K562 (cell line): ENCODE results near the gene SPATC1L. TPM values are rescaled to one million over a fixed set of nuclear protein-coding genes. Genes with fewer than 3 reads are reported as not detected.

Experiments used
- ARHGAP35 ChIP-seq: fragments of 450-650 bp; IDR thresholded peaks from 2 replicates; pipeline ENCODE4 v1.6.1; 2018; ENCODE audit not compliant: partially characterized antibody
- ELF1 ChIP-seq: fragments of 200-800 bp; sonication (Bioruptor generic); IDR thresholded peaks from 2 replicates; pipeline ENCODE4 v1.6.1; 2016; ENCODE audit warnings: missing genetic modification characterization, missing compliant biosample characterization
- GTF2A2 ChIP-seq: IDR thresholded peaks from 2 replicates; pipeline ENCODE4 v1.6.1; 2016; ENCODE audit warnings: mild to moderate bottlenecking, missing genetic modification characterization, missing compliant biosample characterization
- HMG20A ChIP-seq: fragments of 450-650 bp; formaldehyde crosslinking; conservative IDR thresholded peaks from 2 replicates; pipeline ENCODE4 v1.4.0; 2020; ENCODE audit warnings: mild to moderate bottlenecking, mixed read lengths
- NBN ChIP-seq: fragments of 450-650 bp; IDR thresholded peaks from 2 replicates; pipeline ENCODE4 v1.6.1; 2016; ENCODE audit warnings: low read depth, mild to moderate bottlenecking
- PBX2 ChIP-seq, 2 experiments: IDR thresholded peaks in 1 of 2; conservative IDR thresholded peaks in 1 of 2; 2 replicates each; pipeline ENCODE4 v1.6.1; 2016; ENCODE audit warnings: low read depth in 2 of 2, mild to moderate bottlenecking in 1 of 2, missing compliant biosample characterization in 1 of 2, missing genetic modification characterization in 1 of 2, moderate library complexity in 1 of 2
- RERE ChIP-seq: sonication (generic); formaldehyde crosslinking; IDR thresholded peaks from 2 replicates; pipeline ENCODE4 v1.8.0; 2023; ENCODE audit warnings: missing genetic modification reagents, mild to moderate bottlenecking, borderline replicate concordance
- SMARCA4 ChIP-seq: fragments of 450-650 bp; IDR thresholded peaks from 2 replicates; pipeline ENCODE4 v1.6.1; 2016
- ZSCAN32 ChIP-seq: fragments of 450-650 bp; formaldehyde crosslinking; IDR thresholded peaks from 2 replicates; pipeline ENCODE4 v1.4.0; 2020; ENCODE audit warnings: mild to moderate bottlenecking, moderate library complexity
- polyA plus RNA-seq, 8 experiments: library from polyadenylated mRNA; depleted of rRNA in 4 of 8; stranded (reverse) in 5 of 8; unstranded in 3 of 8; fragments of >200 nt; fragmentation: Nextera tagmentation in 2 of 8; fragmentation: Illumina TruSeq in 1 of 8; extraction: Ambion mirVana in 2 of 8; extraction: Trizol in 1 of 8; gene quantifications; 2 replicates each; pipeline versions ENCODE4 v1.2.1 to v1.2.3, GENCODE V29; 2011 to 2014; ENCODE audit warnings: inconsistent platforms in 1 of 8, missing spikeins in 1 of 8
- total RNA-seq, 7 experiments: library from RNA; depleted of rRNA in 6 of 7; stranded (reverse); fragments of >200 nt in 6 of 7; fragmentation: Illumina TruSeq in 2 of 7; extraction: Trizol in 2 of 7; gene quantifications; 2 replicates each; pipeline versions ENCODE4 v1.2.1 to v1.2.3, GENCODE V29; 2011 to 2021; ENCODE audit warnings: low replicate concordance in 1 of 7
- TF ChIP-seq, protein P1 (sequence below): sonication (generic); formaldehyde crosslinking; IDR thresholded peaks from 2 replicates; pipeline ENCODE4 v1.8.1; 2023; ENCODE audit warnings: mild to moderate bottlenecking, missing genetic modification reagents
- TF ChIP-seq, protein P2 (sequence below): fragments of 450-650 bp; conservative IDR thresholded peaks from 2 replicates; pipeline ENCODE4 v1.6.1; 2016; ENCODE audit warnings: missing genetic modification characterization, low read depth, mild to moderate bottlenecking, control low read depth, missing compliant biosample characterization

The SPATC1L gene
- total and polyA plus RNA-seq, 9 of the 15 experiments (the other 6 are each of a cell fraction or from before 2014, with no cell fraction given) = 0.14 to 121 (median 34.0) TPM; not detected in 1

- TF ChIP-seq RERE (no peak), ARHGAP35 (no peak), PBX2 (CRISPR knock-in tag; IDR thresholded peaks at IDR 0.05; ENCODE audit: low read depth) (no peak), PBX2 (tag; conservative IDR thresholded peaks at IDR 0.05; ENCODE audit: low read depth) (no peak), SMARCA4 (no peak), GTF2A2 (no peak), ELF1 (tag) (no peak), HMG20A (CRISPR knock-in tag) (no peak), ZSCAN32 (CRISPR knock-in tag) (no peak), NBN (peak; percentile 58; the same call in 1 of the 2 replicates)
- TF ChIP-seq, protein P1, sequence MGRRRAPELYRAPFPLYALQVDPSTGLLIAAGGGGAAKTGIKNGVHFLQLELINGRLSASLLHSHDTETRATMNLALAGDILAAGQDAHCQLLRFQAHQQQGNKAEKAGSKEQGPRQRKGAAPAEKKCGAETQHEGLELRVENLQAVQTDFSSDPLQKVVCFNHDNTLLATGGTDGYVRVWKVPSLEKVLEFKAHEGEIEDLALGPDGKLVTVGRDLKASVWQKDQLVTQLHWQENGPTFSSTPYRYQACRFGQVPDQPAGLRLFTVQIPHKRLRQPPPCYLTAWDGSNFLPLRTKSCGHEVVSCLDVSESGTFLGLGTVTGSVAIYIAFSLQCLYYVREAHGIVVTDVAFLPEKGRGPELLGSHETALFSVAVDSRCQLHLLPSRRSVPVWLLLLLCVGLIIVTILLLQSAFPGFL (CRISPR knock-in tag) = no peak
- TF ChIP-seq, protein P2, sequence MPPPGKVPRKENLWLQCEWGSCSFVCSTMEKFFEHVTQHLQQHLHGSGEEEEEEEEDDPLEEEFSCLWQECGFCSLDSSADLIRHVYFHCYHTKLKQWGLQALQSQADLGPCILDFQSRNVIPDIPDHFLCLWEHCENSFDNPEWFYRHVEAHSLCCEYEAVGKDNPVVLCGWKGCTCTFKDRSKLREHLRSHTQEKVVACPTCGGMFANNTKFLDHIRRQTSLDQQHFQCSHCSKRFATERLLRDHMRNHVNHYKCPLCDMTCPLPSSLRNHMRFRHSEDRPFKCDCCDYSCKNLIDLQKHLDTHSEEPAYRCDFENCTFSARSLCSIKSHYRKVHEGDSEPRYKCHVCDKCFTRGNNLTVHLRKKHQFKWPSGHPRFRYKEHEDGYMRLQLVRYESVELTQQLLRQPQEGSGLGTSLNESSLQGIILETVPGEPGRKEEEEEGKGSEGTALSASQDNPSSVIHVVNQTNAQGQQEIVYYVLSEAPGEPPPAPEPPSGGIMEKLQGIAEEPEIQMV (tag) = no peak
Observed at GRCh38 chr21:46229133-46229922, 45.1 kb upstream of the SPATC1L start (continued).
